Adrenal gland (tissue), 12 donors: ENCODE measurements around the gene SAMD5. TPM values are rescaled to one million over a fixed set of nuclear protein-coding genes. Genes with fewer than 3 reads are reported as not detected.

Experiments used
- DNase-seq, 7 donors: peaks; one replicate each; pipeline ENCODE4 v3.0.0-alpha.2; 2019 to 2020
- H3K27ac ChIP-seq, 5 donors: fragments of 200-600 bp; sonication (generic) in 4 of 5; 1 replicate in 3 of 5; 2 replicates in 2 of 5; pipeline versions ENCODE4 v1.5.1 to v1.8.0; 2016 to 2020; ENCODE audit warnings: mild to moderate bottlenecking in 1 of 5
- H3K27me3 ChIP-seq: fragments of 200-600 bp; 2 replicates; pipeline ENCODE4 v1.8.0; 2021
- H3K36me3 ChIP-seq, 2 donors: fragments of 200-600 bp; replicated peaks in 1 of 2; 1 replicate in 1 of 2; 2 replicates in 1 of 2; pipeline versions ENCODE4 v1.5.1 to v1.8.0; 2018 to 2022
- H3K4me1 ChIP-seq, 2 donors: fragments of 200-600 bp; replicated peaks in 1 of 2; 1 replicate in 1 of 2; 2 replicates in 1 of 2; pipeline versions ENCODE4 v1.5.1 to v1.8.0; 2018 to 2021
- H3K4me3 ChIP-seq, 4 donors: fragments of 200-600 bp; sonication (generic) in 3 of 4; one replicate each; pipeline ENCODE4 v1.5.1; 2016 to 2018
- H3K9me3 ChIP-seq, 3 donors: fragments of 200-600 bp; sonication (generic) in 1 of 3; replicated peaks in 1 of 3; 1 replicate in 2 of 3; 2 replicates in 1 of 3; pipeline versions ENCODE4 v1.5.1 to v1.8.0; 2016 to 2021
- CTCF ChIP-seq, 6 experiments: fragments of 450-650 bp in 4 of 6; fragments of 200-600 bp in 2 of 6; sonication (generic) in 1 of 6; IDR thresholded peaks; 1 replicate in 5 of 6; 2 replicates in 1 of 6; pipeline versions ENCODE4 v1.5.1 to v1.8.0; 2016 to 2021; ENCODE audit warnings: antibody characterized with exemption in 6 of 6, mild to moderate bottlenecking in 2 of 6, moderate library complexity in 1 of 6
- POLR2A ChIP-seq, 2 donors: fragments of 450-650 bp; IDR thresholded peaks; one replicate each; pipeline ENCODE4 v1.6.1; 2017; ENCODE audit warnings: antibody characterized with exemption in 2 of 2, mild to moderate bottlenecking in 2 of 2, moderate library complexity in 1 of 2
- WGBS, 4 donors: extraction: QIAGEN DNeasy Blood & Tissue Kit in 2 of 4; methylation state at CpG; one replicate each; pipeline versions ENCODE4 v1.1.5 to v1.1.7; 2013 to 2017; 5-methylcytosine and 5-hydroxymethylcytosine counted together
- intact Hi-C, 2 donors: fragments of 100-400 bp; cut with DNase I; formaldehyde crosslinking; loops; one replicate each; pipeline versions ENCODE4 v1.14.1 to v1.15.0; 2022 to 2023
- polyA plus RNA-seq, 3 donors: library from polyadenylated mRNA; stranded (reverse); fragments of 200-250 nt in 2 of 3; fragments of 350-450 nt in 1 of 3; fragmentation: Illumina TruSeq in 1 of 3; extraction: RNeasy Lipid Tissue Mini Kit (QIAGEN cat#74804) in 1 of 3; gene quantifications; one replicate each; pipeline ENCODE4 v1.2.3, GENCODE V29; 2013 to 2014
- total RNA-seq, 9 donors: library from RNA; depleted of rRNA in 4 of 9; stranded (reverse); fragments of >200 nt in 4 of 9; fragments of 120-200 nt in 1 of 9; fragmentation: NEBNext Ultra II Directional in 1 of 9; extraction: Animal tissue kit (Norgen Biotek cat#: 25700) in 1 of 9; gene quantifications; one replicate each; pipeline versions ENCODE4 v1.1.0 to v1.2.4, GENCODE V29; 2013 to 2023
- donor health status: healthy with polysubstance abuse.
- donor health status: Bipolar disorder and iron deficiency.
- donor health status: DM: yes; HTN: yes; CAD: no.
- donor health status: DM: no; HTN: no; CAD: no.
- donor health status: DM: no; HTN: no; CAD: no.
- donor health status: DM: yes; HTN: yes; CAD: no.

SAMD5 gene
- total and polyA plus RNA-seq, 12 donors = 0.12 to 5.8 (median 0.75) TPM

- no peaks in the 10 kb centered on the region for H3K9me3 ChIP-seq
- 71 to 85% (median 81%) methylated on average over 6 of the region's 6 CpGs for WGBS, 4 donors
- H3K27ac ChIP-seq = no peak overlapping the region
- no peaks in the 10 kb centered on the region for H3K4me1 ChIP-seq
- intact Hi-C loops = no loop called here
- DNase-seq = no peak
- TF ChIP-seq POLR2A (IDR thresholded peaks at IDR 0.05) (no peak), CTCF (IDR thresholded peaks at IDR 0.05) (no peak)
- no peaks in the 10 kb centered on the region for H3K36me3 ChIP-seq
- no peak overlapping the region for H3K4me3 ChIP-seq
- H3K27me3 ChIP-seq = no peaks in the 10 kb centered on the region
These were observed 107.4 kb downstream of the SAMD5 start for GRCh38 chr6:147615659-147616456.

- TF ChIP-seq CTCF (IDR thresholded peaks at IDR 0.05) = no peak
- TF ChIP-seq POLR2A (IDR thresholded peaks at IDR 0.05) = no peak
- Histone ChIP-seq H3K36me3 (no peaks in the 10 kb centered on the region), H3K4me1 (no peaks in the 10 kb centered on the region), H3K27me3 (no peaks in the 10 kb centered on the region), H3K27ac (no peak overlapping the region), H3K4me3 (no peak overlapping the region), H3K9me3 (no peaks in the 10 kb centered on the region)
- 84 to 90% (median 87%) methylated on average over 3 of the region's 3 CpGs for WGBS, 4 donors
- DNase-seq = no peak
- intact Hi-C loops = no loop called here
These were observed 108.9 kb downstream of the SAMD5 start for GRCh38 chr6:147617366-147617765.

GRCh38 chr6:147618457-147618856 lies 110.0 kb downstream of the SAMD5 start:
- TF ChIP-seq CTCF (IDR thresholded peaks at IDR 0.05) (no peak), POLR2A (IDR thresholded peaks at IDR 0.05) (no peak)
- Histone ChIP-seq H3K4me3 (no peak overlapping the region), H3K27ac (no peak overlapping the region), H3K27me3 (no peaks in the 10 kb centered on the region), H3K36me3 (no peaks in the 10 kb centered on the region), H3K4me1 (no peaks in the 10 kb centered on the region), H3K9me3 (no peaks in the 10 kb centered on the region)
- intact Hi-C loops = no loop called here
- DNase-seq = no peak
- 89 to 94% (median 91%) methylated on average over 6 of the region's 6 CpGs for WGBS, 4 donors

GRCh38 chr6:147618927-147619326 lies 110.4 kb downstream of the SAMD5 start:
- no peaks in the 10 kb centered on the region for H3K27me3 ChIP-seq
- intact Hi-C loops = no loop called here
- no peak overlapping the region for H3K4me3 ChIP-seq
- DNase-seq = no peak
- no peaks in the 10 kb centered on the region for H3K36me3 ChIP-seq
- 84 to 85% (median 85%) methylated on average over 6 of the region's 6 CpGs for WGBS, 4 donors
- no peak overlapping the region for H3K27ac ChIP-seq
- no peaks in the 10 kb centered on the region for H3K9me3 ChIP-seq
- TF ChIP-seq POLR2A (IDR thresholded peaks at IDR 0.05) (no peak), CTCF (IDR thresholded peaks at IDR 0.05) (no peak)
- no peaks in the 10 kb centered on the region for H3K4me1 ChIP-seq
